Loucy (cell line): ENCODE measurements around the gene RASA4.
"Not testable (repeated sequence)": the region's sequence is repeated elsewhere in the genome, so short reads cannot be mapped to it uniquely, and the experiment has no call there.

ENCODE experiments used
- CTCF ChIP-seq: fragments of 200-600 bp; sonication (generic); conservative IDR thresholded peaks from 2 replicates; pipeline ENCODE4 v1.5.1; 2014; ENCODE audit warnings: mild to moderate bottlenecking, antibody characterized with exemption, low read length
- EZH2phosphoT487 ChIP-seq: fragments of 200-600 bp; IDR thresholded peaks from 2 replicates; pipeline ENCODE4 v1.6.1; 2018; ENCODE audit warnings: antibody characterized with exemption, mild to moderate bottlenecking, moderate library complexity, borderline replicate concordance

GRCh38 chr7:102643404-102643803 lies 26.8 kb upstream of the RASA4 start:
- not testable (repeated sequence) for TF ChIP-seq CTCF, EZH2phosphoT487
